ENCODE measurements around the gene UAP1L1.

Gene UAP1L1

DNA sequence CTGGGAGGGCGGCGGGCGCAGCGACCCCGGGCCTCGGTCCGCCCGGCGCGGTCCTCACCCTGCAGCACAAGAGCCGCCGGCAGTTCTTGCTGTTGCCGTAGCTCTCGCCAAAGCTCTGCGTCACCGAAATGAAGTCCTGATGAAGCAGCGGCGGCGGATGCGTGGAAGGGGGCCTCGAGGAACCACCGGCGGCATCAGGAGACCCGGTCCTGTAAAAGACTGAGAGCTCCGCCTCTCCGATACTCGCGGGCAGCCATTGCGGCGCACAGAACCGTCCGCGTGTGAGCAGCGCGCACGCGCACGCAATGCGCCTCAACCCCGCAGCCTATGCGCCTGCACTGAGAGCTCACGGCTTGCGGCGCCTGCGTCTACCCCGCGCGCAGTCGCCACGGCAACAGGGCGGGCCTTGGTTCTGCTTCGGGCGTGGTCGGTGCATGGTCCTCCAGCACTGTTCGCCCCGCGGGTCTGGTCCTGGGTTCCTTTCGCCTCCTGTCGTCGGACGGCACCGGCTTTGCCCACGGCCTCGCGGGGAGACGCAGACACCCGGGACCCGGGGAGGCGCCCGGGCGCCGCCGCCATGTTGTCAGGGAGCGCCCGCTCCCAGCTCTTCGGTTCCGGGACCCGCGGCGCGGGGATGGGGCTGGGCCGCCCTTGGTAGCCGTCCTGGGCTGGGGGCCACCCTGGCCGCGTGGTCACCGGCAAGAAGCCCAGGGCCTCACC lies 52.3 kb downstream of the UAP1L1 start:
- peak; percentile 62 to 79 for DNase-seq (ENCODE audit: extremely low read depth in 1 of 2, low read depth in 1 of 2)

DNA sequence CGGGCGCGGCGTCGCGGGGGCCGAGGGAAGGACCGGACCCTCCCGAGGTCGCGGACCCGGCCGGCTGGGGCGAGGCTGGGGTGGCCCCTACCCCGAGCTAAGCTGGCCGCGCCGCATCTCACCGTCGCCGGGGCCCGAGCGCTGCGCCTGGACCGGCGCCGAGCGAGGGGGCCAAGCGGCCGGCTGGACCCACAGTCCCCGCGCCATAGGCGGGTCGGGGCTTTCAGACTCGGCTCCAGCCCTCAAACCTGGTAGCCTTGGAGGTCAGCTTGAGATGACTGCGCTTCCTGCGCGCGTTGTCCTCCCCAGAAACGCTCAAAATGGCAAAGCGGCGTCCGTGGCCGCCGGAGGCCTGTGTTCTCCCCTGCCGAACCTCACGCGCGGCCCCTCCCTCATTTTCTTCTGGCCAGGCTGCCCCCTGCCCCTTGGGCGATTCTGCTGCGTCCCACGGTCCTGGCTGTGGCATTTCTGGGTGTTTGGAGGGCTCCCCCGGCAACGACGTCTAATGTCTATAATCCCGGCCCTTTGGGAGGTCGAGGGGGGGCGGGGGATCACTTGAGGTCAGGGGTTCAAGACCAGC lies 52.9 kb downstream of the UAP1L1 start:
- DNase-seq (ENCODE audit: extremely low read depth in 1 of 2, low read depth in 1 of 2), result no peak
